GM12891 (cell line): ENCODE results near the gene POLR1D.

Source experiments
- DNase-seq: peaks from one replicate; pipeline ENCODE4 v3.0.0; 2011; ENCODE audit warnings: low spot score; ENCODE audit not compliant: insufficient read length
- FAIRE-seq: peaks from 2 replicates; lab custom pipeline; 2011; peaks lifted over from hg19 to GRCh38; lab: Jason Lieb, UNC
- PAX5 ChIP-seq: IDR thresholded peaks from 2 replicates; pipeline ENCODE4 v1.6.1; 2011; ENCODE audit warnings: low read length, moderate library complexity, mild to moderate bottlenecking; ENCODE audit not compliant: insufficient read depth, severe bottlenecking
- POLR2A ChIP-seq: IDR thresholded peaks from 2 replicates; pipeline ENCODE4 v1.6.1; 2011; ENCODE audit warnings: low read depth, low read length, control low read depth
- POLR2AphosphoS5 ChIP-seq: IDR thresholded peaks from 2 replicates; pipeline ENCODE4 v1.6.1; 2011; ENCODE audit warnings: low read depth, low read length, control low read depth
- POU2F2 ChIP-seq: IDR thresholded peaks from 2 replicates; pipeline ENCODE4 v1.6.1; 2011; ENCODE audit warnings: low read depth, mild to moderate bottlenecking, control low read depth, low read length, moderate library complexity
- SPI1 ChIP-seq: IDR thresholded peaks from 2 replicates; pipeline ENCODE4 v1.6.1; 2011; ENCODE audit warnings: low read depth, low read length, control low read depth
- TAF1 ChIP-seq: IDR thresholded peaks from 2 replicates; pipeline ENCODE4 v1.6.1; 2011; ENCODE audit warnings: low read depth, low read length, control low read depth

POLR1D gene

DNA sequence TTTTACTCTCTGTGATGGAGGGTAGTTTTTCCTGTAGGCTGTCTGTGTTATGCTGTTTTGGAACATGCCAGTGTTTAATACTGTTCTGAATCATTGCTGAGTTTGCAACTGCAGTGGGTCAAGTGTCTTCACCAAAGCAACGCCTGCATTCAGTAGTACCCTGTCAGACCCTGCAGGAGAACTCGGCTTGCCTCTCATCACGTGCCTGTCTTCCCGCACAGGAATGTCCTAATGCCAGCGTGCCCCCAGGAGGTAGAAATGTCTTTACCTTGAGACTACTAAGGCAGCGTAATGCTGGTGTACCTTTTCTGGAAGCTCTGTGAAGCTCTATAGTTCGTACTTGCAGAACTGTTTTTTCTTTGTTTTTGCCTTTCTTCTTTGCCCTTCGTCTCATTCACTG, 42.3 kb downstream of the POLR1D start:
- no peak for TF ChIP-seq POU2F2
- no peak for TF ChIP-seq POLR2A
- no peak for TF ChIP-seq POLR2AphosphoS5
- TF ChIP-seq PAX5, result no peak
- TF ChIP-seq TAF1, result no peak
- TF ChIP-seq SPI1, result no peak
- FAIRE-seq, result no peak

DNA sequence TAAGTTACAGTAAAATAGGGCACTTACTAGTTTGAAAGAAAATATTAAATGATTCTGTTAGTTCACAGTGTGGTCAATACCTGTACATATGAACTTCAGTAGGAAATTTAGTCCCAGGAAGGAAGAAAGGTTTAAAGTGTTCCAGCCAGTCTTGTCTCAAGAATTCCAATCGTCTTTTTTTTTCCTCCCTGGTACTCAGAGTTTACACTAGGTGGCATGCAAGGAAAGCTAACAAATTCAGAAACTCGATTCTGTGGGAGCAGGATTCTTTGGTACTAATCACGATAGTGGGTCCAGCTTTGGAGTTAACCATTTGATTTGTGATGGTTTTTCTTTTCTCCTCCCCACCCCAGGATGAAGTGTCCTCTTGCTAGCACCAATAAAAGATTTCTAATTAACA, 43.6 kb downstream of the POLR1D start:
- DNase-seq (no peak), FAIRE-seq (no peak)
- TF ChIP-seq POLR2A, result no peak
- TF ChIP-seq POLR2AphosphoS5, result no peak
- no peak for TF ChIP-seq PAX5
- no peak for TF ChIP-seq TAF1
- TF ChIP-seq POU2F2, result no peak
- no peak for TF ChIP-seq SPI1

More for the DNA sequence above, 42.3 kb downstream of the POLR1D start:
- DNase-seq, result no peak

DNA sequence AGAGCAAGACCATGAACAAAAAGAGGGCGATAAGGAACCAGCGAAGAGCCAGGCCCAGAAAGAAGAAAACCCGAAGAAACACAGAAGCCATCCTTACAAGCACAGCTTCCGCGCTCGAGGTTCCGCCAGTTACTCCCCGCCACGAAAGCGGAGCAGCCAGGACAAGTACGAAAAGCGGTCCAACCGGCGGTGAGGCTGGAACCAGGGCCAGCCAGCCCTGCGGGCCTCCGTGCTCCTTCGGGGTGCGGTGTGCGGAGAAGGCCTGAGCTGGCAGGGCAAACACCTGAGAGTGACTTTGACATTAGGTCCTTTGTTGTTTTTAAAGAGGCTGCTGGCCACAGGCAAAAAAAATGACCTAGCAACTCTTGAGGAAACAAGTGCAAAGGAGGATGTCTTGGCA, 44.1 kb downstream of the POLR1D start:
- DNase-seq, result no peak
- FAIRE-seq, result no peak
- TF ChIP-seq POU2F2, result no peak
- TF ChIP-seq PAX5, result no peak
- no peak for TF ChIP-seq POLR2AphosphoS5
- no peak for TF ChIP-seq SPI1
- TF ChIP-seq POLR2A, result no peak
- TF ChIP-seq TAF1, result no peak

DNA sequence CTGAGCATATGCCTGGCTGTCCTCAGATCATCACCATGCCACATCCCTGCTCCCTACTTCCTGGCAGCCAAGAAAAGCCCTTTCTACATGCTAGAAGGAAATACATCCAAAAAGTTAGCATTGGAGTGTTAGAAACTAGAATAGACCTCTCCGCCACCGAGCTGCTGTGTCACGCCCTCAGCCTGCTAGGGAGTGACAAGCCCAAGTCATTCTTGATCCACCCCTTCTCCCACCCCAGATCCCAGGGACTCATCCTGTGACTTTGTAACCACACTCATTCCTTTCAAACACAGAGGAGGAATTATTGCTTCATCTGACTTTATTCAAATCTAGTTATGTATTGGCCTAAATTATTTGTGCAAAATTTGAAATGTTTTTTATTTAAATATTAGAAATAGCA, 45.3 kb downstream of the POLR1D start:
- FAIRE-seq, result no peak
- DNase-seq, result no peak
- TF ChIP-seq PAX5 (no peak), SPI1 (no peak)

DNA sequence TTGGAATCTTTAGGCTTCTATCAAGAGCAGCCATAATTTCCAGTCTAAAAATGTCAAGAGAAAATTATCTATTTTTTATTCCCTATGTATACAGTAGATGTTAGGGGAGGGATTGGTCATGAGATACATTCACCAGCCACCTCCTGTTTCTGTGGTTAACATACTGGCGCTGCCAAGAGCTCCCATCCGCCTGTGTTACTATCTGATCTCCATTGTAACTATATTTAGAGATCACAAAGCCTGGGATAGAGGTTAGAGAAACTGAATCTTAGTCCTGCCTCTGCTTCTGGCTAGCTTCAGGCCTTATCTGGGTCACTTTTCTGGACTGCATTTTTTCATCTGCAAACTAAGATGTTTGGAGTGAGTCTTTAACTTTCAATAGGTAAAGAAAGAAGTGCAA, 46.3 kb downstream of the POLR1D start:
- DNase-seq, result no peak
- TF ChIP-seq TAF1 (no peak), SPI1 (no peak), POLR2AphosphoS5 (no peak), POU2F2 (no peak)
- no peak for FAIRE-seq

DNA sequence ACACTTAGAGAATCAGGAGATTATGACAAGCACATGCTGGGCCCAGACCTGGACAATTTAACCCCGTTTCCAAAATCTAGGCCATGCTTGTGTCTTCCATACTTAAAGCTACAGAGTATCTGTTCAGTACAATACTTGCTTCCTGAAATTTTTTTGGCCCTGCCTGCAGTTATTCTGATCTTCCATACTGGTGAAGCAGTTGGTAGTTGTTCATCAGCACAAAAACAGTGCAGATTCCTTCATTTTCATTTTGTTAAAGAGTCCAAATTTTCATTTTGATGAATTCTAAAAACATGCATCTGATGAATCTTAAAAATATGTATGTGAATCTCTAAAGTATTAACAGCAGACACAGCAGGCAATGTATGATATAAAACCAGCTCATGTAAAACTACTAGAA, 49.2 kb downstream of the POLR1D start:
- FAIRE-seq, result no peak
- DNase-seq, result no peak
- TF ChIP-seq POLR2A (no peak), TAF1 (no peak), POLR2AphosphoS5 (no peak), PAX5 (no peak), SPI1 (no peak), POU2F2 (no peak)

DNA sequence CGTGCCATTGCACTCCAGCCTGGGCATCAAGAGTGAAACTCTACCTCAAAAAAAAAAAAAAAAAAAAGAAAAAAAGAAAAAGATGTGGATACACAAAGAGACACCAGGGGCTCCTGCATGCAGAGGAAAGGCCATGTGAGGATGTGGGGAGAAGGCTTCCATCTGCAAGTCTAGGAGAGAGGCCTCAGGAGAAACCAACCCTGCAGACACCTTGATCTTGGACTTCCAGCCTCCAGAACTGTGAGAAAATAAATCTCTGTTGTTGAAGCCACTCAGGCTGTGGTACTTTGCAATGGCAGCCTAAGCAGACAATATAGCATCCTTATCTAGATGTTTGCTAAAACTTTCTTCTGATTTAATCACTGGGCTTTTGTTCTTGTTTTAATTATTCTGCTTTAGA, 50.3 kb downstream of the POLR1D start:
- FAIRE-seq (no peak), DNase-seq (no peak)
- TF ChIP-seq PAX5 (no peak), POLR2AphosphoS5 (no peak), POU2F2 (no peak), POLR2A (no peak), SPI1 (no peak), TAF1 (no peak)
